Mucosa of descending colon (tissue), 3 donors: Measurements from ENCODE around the gene TUBA4A. TPM values are rescaled to one million over a fixed set of nuclear protein-coding genes. Genes with fewer than 3 reads are reported as not detected.

Experiments used
- ATAC-seq: fragments of 200-7000 bp; cut with Tn5 transposase; one replicate; pipeline ENCODE4 v1.9.1; 2020; ENCODE audit warnings: mild to moderate bottlenecking, moderate library complexity
- DNase-seq, 3 donors: peaks; one replicate each; pipeline ENCODE4 v3.0.0-alpha.2; 2020
- H3K36me3 ChIP-seq: fragments of 200-600 bp; one replicate; pipeline ENCODE4 v1.8.0; 2021; ENCODE audit warnings: low read depth, mild to moderate bottlenecking
- H3K4me1 ChIP-seq: fragments of 200-600 bp; one replicate; pipeline ENCODE4 v1.8.0; 2021; ENCODE audit warnings: low read depth, mild to moderate bottlenecking
- H3K4me3 ChIP-seq: fragments of 200-600 bp; one replicate; pipeline ENCODE4 v1.8.0; 2021; ENCODE audit warnings: mild to moderate bottlenecking
- H3K9me3 ChIP-seq: fragments of 200-600 bp; one replicate; pipeline ENCODE4 v1.8.0; 2021; ENCODE audit warnings: mild to moderate bottlenecking
- intact Hi-C, 2 donors: fragments of 100-400 bp; cut with DNase I in 1 of 2; cut with micrococcal nuclease in 1 of 2; formaldehyde crosslinking; loops; one replicate each; pipeline versions ENCODE4 v1.11.0 to v1.11.1; 2022; cut with DNase I, micrococcal nuclease
- total RNA-seq, 3 donors: library from RNA; stranded (reverse); fragmentation: NEBNext Ultra II Directional in 2 of 3; extraction: Animal tissue kit (Norgen Biotek cat#: 25700) in 2 of 3; gene quantifications; one replicate each; pipeline versions ENCODE4 v1.2.1 to v1.2.4, GENCODE V29; 2021 to 2023
- TF ChIP-seq, protein P1 (sequence below): fragments of 200-600 bp; IDR thresholded peaks from one replicate; pipeline ENCODE4 v1.8.0; 2022; ENCODE audit warnings: antibody characterized with exemption, mild to moderate bottlenecking
- donor health status: DM: no; HTN: no; CAD: no; lungs with moderate emphysema.
- donor health status: DM: no; HTN: no; CAD: no.
- donor health status: DM: no; HTN: yes; CAD: no.

The TUBA4A gene
- total RNA-seq, 3 donors from 2014 or later = 69.7 to 75.3 (median 75.0) TPM

DNA sequence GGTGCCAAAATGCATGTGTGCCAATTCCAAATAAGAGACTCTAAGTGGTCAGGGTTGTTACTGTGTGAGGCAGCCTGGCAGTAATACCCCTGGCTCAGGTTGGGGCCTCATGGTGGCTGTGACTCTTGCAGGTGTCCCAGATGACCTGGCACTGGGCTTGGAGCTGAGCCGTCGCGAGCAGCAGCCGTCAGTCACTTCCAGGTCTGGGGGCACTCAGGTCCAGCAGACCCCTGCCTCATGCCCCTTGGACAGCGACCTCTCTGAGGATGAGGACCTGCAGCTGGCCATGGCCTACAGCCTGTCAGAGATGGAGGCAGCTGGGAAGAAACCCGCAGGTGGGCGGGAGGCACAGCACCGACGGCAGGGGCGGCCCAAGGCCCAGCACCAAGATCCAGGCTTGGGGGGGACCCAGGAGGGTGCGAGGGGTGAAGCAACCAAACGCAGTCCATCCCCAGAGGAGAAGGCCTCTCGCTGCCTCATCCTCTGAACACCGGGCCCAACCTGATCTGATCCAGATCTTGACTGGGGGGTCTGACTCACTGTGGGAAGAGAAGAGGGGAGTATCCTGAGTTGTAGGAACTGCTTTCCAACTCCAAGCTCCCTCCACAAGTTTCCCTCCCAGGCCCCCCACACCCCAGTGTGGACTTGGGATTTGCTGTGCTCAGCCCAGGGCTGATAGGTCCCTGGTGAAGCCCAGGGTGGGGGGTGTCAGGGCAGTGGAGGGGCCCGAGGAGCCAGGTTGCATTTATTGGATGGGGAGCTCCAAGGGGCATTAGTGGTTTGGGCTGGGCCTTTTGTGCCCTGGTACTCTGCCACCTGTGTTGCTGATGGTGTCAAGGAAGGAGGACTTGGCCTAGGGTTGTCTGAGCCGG, 31.0 kb upstream of the TUBA4A start:
- TF ChIP-seq, protein P1, sequence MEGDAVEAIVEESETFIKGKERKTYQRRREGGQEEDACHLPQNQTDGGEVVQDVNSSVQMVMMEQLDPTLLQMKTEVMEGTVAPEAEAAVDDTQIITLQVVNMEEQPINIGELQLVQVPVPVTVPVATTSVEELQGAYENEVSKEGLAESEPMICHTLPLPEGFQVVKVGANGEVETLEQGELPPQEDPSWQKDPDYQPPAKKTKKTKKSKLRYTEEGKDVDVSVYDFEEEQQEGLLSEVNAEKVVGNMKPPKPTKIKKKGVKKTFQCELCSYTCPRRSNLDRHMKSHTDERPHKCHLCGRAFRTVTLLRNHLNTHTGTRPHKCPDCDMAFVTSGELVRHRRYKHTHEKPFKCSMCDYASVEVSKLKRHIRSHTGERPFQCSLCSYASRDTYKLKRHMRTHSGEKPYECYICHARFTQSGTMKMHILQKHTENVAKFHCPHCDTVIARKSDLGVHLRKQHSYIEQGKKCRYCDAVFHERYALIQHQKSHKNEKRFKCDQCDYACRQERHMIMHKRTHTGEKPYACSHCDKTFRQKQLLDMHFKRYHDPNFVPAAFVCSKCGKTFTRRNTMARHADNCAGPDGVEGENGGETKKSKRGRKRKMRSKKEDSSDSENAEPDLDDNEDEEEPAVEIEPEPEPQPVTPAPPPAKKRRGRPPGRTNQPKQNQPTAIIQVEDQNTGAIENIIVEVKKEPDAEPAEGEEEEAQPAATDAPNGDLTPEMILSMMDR = no peak
- H3K4me1 ChIP-seq = peaks cover 5% of the 10 kb centered on the region
- H3K36me3 ChIP-seq = no peaks in the 10 kb centered on the region
- no peak for ATAC-seq
- no peak overlapping the region for H3K4me3 ChIP-seq
- intact Hi-C loops = no loop called here
- no peaks in the 10 kb centered on the region for H3K9me3 ChIP-seq
- DNase-seq = no peak

GRCh38 chr2:219282943-219283581, 29.3 kb upstream of the TUBA4A start:
- Histone ChIP-seq H3K4me3 (no peak overlapping the region), H3K9me3 (no peaks in the 10 kb centered on the region), H3K4me1 (peaks cover 14% of the 10 kb centered on the region), H3K36me3 (peaks cover 3% of the 10 kb centered on the region)
- no peak for DNase-seq
- TF ChIP-seq, protein P1 = no peak
- ATAC-seq = no peak
- intact Hi-C loops = no loop called here

DNA sequence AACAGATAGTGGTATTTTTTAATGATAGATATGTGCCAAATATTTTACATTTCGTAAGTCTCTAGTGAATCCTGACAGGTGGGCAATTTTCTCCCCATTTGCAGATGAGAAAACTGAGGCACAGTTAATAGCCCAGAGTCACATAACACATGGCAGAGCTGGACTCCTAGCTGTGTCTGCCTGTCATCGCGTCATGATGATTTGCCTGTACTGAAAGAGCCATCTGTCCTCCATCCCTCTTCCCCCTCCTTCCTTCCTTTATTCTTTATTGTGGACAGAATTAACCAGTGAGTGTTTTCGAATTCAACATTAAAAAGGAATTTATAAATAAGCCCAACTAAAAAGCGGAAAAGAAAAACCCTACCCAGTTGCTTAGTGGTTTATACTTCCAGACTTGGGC, 28.7 kb upstream of the TUBA4A start:
- DNase-seq (no peak), ATAC-seq (no peak)
- TF ChIP-seq, protein P1 = no peak
- peaks cover 18% of the 10 kb centered on the region for H3K4me1 ChIP-seq
- intact Hi-C loops = no loop called here
- no peak overlapping the region for H3K4me3 ChIP-seq
- no peaks in the 10 kb centered on the region for H3K9me3 ChIP-seq
- H3K36me3 ChIP-seq = peaks cover 3% of the 10 kb centered on the region

- intact Hi-C loops = no loop called here
- Histone ChIP-seq H3K4me1 (peaks cover 18% of the 10 kb centered on the region), H3K4me3 (no peak overlapping the region), H3K36me3 (peaks cover 3% of the 10 kb centered on the region), H3K9me3 (no peaks in the 10 kb centered on the region)
- ATAC-seq (no peak), DNase-seq (no peak)
- TF ChIP-seq, protein P1 = no peak
Measured at GRCh38 chr2:219281588-219281987, 27.9 kb upstream of the TUBA4A start.

DNA sequence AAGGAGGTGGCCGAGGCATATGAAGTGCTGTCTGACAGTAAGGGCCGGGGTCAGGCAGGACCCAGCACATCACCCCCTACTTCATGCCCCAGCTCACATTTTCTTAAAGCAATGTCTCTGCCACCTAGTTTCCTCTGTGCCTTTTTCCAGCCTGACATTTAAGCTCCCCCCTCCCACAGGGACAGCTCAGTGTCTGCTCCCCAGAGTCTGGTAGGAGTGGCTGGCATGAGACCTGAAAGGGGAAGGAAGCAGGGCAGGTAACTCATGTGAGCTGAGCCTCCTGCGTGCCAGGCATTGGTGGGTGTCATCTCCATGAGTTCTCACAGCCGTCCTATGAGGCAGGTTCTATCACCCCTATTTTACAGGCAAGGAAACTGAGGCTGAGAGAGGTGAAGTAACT, 26.9 kb upstream of the TUBA4A start:
- ATAC-seq = no peak
- no peak overlapping the region for H3K4me3 ChIP-seq
- TF ChIP-seq, protein P1 = no peak
- intact Hi-C loops = no loop called here
- no peaks in the 10 kb centered on the region for H3K9me3 ChIP-seq
- DNase-seq = no peak
- H3K4me1 ChIP-seq = peaks cover 18% of the 10 kb centered on the region
- peaks cover 3% of the 10 kb centered on the region for H3K36me3 ChIP-seq
